ENCODE data around the gene ZNF655.

ZNF655 gene

DNA sequence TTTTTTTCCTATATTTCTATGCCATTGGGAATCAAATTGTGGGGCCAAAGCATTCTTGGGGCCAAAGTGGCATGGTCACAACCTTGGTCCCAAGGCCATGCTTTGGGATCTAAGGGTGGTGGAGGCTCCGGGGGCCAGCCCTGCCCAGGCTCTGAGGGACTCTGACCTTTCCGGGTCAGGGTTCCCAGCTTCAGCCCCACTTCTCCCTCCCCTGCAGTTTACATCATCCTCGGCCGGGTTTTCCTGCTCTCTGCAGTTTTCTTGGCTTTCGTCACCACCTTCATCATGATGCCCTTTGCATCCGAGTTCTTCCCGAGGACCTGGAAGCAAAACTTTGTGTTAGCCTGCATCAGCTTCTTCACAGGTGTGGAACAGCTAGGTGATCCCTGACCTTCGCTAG is 48.1 kb downstream of the ZNF655 start:
- DNase-seq (ENCODE audit: low spot score), result no peak

- no peak for DNase-seq (ENCODE audit: low spot score)
Measured at GRCh38 chr7:99607548-99607947, 49.1 kb downstream of the ZNF655 start.

GRCh38 chr7:99614495-99614894 is 56.1 kb downstream of the ZNF655 start:
- DNase-seq (ENCODE audit: low spot score), result no peak

GRCh38 chr7:99615989-99616358 is 57.5 kb downstream of the ZNF655 start:
- DNase-seq (ENCODE audit: low spot score), result no peak

DNA sequence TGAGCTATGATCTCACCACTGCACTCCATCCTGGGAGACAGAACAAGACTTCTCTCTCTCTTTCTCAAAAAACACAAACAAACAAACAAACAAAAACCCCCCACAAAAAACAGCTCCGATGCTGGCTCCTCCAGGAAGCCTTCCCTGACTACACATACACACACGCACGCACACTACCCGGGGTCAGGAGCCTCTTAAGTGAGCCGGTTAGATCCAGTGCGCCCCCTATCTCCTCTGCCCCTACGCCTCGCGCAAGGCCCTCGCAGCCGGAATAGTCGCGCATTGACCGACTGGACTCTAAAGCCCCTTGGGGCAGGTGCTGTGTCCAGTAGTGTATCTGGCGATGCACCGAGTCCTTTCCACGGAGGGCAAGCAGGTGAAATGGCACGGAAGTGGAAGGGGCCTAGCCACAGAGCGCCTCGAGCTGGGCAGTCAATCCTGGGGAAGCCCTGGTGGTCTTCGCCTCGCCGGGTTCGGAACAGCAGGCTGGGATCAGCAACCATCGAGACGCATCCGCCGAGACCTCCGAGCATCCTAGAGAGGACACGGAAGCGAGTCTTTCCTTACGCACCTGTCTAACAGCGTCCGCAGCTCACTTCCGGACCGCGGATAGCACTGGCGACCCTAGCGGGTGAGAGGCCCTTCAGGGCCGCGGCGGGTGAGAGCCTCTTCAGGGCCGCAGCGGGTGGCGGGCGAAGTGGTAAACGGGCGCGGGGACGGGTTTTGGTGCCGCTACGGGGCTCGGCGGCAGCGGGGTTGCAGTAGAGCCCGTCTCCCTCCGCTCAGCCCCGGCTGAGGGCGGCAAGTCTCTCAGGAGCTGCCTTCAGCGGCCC is 58.1 kb downstream of the ZNF655 start, which contains the start of gene ZSCAN25:
TSS of gene ZSCAN25 (plus strand) at position 588 of the 833 bp plus-strand sequence. CDS start 2,661 bp downstream, outside the sequence.
- DNase-seq (ENCODE audit: low spot score), result peak; percentile 96

DNA sequence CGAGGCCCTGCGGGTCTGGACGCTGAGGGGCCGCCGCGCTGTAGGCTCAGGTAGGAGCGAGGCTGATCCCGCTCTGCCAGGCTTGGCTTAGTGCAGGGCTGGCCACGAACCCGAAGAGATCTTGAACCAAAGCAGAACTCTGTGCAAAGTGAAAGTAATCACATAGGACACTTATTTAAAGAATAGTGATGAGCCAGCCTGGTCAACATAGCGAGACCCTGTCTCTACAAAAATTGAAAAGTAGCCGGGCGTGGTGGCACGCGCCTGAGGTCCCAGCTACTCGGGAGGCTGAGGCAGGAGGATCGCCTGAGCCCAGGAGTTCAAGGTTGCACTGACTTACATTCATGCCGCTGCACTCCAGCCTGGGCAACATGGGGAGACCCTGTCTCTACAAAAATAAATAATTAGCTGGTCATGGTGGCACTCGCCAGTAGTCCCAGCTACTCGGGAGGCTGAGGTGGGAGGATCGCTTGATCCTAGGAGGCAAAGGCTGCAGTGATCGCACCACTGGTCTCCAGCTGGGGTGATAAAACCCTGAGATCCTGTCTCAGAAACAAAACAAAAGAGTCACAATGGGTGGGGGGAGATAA is 58.8 kb downstream of the ZNF655 start:
- no peak for DNase-seq (ENCODE audit: low spot score)

DNA sequence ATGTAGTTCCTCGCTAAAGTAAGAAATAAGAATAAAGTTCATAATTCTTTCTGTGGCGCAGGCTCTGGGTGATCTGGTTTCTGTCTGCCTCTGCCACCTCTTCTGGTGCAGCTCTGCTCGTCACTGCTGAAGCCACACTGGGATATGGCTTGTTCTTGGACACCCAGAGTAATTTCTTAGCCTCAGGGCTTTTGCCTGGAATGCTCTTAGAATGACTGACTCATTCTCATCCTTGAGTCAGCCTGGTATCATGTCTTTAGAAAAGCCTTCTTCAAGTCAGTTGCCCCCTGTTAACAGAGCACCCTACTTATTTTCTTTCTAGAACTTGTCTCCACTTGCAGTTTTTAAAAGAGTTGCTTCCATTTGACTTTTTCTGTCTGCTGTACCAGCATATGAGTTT is 60.3 kb downstream of the ZNF655 start:
- no peak for DNase-seq (ENCODE audit: low spot score)

DNA sequence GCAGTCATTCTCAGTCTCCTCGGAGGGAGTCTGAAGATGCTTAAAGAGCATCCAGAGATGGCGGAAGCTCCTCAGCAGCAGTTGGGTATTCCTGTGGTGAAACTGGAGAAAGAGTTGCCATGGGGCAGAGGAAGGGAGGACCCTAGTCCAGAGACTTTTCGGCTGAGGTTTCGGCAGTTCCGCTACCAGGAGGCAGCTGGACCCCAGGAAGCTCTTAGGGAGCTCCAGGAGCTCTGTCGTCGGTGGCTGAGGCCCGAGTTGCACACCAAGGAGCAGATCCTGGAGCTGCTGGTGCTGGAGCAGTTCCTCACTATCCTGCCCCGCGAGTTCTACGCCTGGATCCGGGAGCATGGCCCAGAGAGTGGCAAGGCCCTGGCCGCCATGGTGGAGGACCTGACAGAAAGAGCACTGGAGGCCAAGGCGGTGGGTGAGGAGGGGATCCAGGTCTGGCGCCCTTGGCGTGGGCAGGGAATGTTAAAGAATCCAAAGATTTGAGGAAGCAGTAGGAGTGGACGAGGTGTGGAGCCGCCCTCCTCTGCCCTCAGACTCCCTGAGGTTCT is 61.2 kb downstream of the ZNF655 start:
- DNase-seq (ENCODE audit: low spot score), result no peak

DNA sequence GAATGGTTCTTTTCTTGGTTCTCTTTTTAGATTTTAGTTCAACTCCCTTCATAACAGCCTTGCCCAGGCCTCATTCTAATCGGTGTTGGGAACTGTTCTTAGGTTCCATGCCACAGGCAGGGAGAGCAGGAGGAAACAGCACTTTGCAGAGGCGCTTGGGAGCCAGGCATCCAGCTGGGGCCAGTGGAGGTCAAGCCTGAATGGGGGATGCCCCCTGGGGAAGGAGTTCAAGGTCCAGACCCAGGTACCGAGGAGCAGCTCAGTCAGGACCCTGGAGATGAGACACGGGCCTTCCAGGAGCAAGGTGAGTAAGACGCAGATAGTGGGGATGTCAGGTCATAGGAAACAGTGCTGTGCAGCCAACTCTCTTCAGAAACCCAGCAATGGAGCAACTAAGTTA is 62.8 kb downstream of the ZNF655 start:
- DNase-seq (ENCODE audit: low spot score), result no peak

GRCh38 chr7:99622596-99622995 is 64.2 kb downstream of the ZNF655 start:
- DNase-seq (ENCODE audit: low spot score), result no peak

DNA sequence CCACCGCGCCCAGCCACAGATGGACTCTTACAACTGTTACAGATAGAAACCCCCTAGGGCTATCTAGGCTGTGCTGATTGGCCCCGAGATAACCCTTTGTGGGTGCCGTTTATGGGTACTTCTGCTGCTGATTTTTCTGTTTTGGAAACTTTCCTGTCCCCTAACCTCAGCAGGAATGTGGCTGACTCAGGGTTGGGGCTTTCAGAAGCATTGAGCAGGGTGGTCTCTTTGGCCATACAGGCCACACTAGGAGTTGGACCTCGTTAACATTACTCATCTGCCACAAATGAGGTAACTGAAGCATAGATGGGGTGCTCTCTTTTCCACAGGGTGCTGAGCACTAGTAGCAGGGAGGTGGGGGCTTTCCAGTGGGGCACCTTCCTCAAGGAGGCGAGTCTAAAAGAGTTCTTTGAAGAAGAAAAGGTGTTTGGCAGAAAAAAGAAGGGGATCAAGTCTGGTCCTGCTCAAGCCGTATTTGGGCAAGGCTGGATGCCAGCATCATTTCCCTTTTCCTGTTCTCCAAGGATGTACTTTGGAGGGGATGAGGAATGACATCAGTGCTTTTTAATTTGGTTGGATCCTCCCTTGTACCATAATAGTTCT is 64.8 kb downstream of the ZNF655 start:
- DNase-seq (ENCODE audit: low spot score), result no peak

DNA sequence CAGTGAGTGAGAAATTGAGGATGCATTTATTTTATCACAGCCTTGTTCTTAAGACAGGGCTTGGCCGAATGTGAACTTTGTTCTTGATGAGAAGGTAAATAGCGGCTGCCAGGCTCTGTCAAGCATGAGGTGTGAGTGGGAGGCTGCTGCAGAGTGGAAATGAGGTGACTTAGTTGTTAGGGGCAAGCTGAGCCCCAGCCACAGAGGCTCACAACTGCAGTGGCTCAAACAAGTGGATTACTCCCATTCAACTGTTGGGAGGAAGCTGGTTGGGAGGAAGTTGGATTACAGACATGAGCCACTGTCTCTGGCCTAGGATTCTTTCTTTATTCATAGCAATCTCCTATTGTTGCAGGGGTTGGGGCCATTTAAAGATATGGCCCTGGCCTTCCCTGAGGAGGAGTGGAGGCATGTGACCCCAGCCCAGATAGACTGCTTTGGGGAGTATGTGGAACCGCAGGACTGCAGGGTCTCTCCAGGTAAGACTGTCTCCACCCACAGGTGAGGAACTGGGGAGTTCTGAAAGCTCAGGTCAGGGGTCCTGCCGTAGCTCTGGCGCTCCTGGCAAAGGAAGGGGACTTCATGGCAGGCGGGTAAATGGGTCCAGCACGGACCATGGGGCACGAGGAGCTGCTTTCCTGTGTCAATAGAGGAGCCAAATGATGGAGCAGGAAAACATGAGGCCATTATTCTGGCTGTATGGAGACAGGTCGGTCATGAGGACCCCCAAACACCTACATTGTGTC is 65.4 kb downstream of the ZNF655 start:
- no peak for DNase-seq (ENCODE audit: low spot score)

DNA sequence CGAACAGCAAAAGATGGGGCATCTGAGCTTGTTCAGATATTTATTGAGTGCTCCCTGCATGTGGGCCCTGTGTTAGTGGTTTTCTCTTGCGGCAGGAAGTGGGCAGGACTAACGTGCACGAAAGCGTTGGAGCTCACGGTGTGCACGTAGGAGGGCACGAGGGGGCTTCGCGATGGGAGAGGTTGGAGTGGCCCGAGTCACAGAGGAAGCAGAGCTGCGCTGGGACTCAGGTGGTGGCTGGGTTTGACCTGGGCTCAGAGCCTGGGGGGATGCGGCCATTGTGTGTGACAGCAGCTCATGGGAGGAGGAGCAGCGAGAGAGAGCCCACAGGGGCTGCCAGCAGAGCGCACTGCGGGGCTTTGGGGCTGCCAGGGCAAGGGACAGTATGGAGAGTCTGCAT is 66.0 kb downstream of the ZNF655 start:
- DNase-seq (ENCODE audit: low spot score), result no peak

DNA sequence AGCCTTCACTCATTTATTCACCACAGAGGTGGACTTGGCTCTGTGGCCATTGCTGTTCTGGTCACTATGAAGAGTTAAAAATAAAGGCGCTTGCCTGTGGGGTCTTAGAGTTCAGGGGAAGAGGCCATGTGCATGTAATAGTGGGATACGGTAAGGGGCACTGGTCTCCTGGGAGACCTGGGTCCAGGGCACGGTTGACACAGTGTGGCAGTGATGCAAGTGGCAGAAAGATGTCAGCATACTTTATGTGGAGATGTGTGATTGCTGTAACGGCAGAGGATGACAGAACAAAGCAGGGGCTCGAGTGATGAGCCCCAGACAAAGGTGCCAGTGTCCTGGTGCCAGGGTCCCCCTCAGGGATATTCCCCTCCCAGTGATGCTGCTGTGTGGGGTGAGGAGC is 66.9 kb downstream of the ZNF655 start:
- no peak for DNase-seq (ENCODE audit: low spot score)

DNA sequence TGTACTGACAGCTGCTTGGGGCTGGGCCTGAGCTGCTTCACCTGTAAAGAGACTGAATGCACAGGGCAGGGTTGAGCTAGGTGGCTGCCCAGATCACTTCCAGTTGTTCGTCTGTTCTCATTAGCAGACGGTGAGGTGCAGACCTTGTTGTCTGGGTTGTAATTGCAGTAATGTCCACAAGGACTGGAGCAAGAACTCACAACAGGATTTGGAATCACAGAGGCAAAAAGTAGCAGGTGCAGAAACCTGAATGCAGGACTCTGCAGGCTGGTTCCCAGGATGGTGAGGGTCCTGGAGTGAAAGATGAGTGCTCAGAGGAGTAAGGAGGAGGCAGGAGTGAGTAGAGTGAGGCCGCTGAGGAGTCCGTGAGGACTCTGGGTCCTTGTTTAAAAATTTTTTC is 67.5 kb downstream of the ZNF655 start:
- DNase-seq (ENCODE audit: low spot score), result no peak
